DOHH2 (cell line): ENCODE results near the gene SEH1L.

Experiments
- H3F3A ChIP-seq: fragments of 200-600 bp; sonication (generic), shearing (Covaris generic); 2 replicates; pipeline ENCODE4 v1.6.0; 2016; ENCODE audit warnings: antibody characterized with exemption, mild to moderate bottlenecking; ENCODE audit not compliant: control insufficient read depth, insufficient read depth
- H3K27ac ChIP-seq: fragments of 200-600 bp; sonication (generic); 2 replicates; pipeline ENCODE4 v1.5.1; 2014; ENCODE audit warnings: low read depth, mild to moderate bottlenecking, low read length, moderate library complexity
- H3K27me3 ChIP-seq: fragments of 200-600 bp; sonication (generic); 2 replicates; pipeline ENCODE4 v1.6.1; 2014; ENCODE audit warnings: mild to moderate bottlenecking, low read length, mixed read lengths; ENCODE audit not compliant: control insufficient read depth
- H3K36me3 ChIP-seq: fragments of 200-600 bp; sonication (generic); 2 replicates; pipeline ENCODE4 v1.6.1; 2014; ENCODE audit warnings: mild to moderate bottlenecking, low read length, moderate library complexity, mixed read lengths; ENCODE audit not compliant: control insufficient read depth
- H3K4me1 ChIP-seq: fragments of 200-600 bp; sonication (generic); 2 replicates; pipeline ENCODE4 v1.6.1; 2014; ENCODE audit warnings: mild to moderate bottlenecking, low read length, mixed read lengths; ENCODE audit not compliant: control insufficient read depth
- H3K4me2 ChIP-seq: fragments of 200-600 bp; sonication (generic); 2 replicates; pipeline ENCODE4 v1.6.0; 2014; ENCODE audit warnings: mild to moderate bottlenecking, low read length, moderate library complexity
- H3K4me3 ChIP-seq: fragments of 200-600 bp; sonication (generic); 2 replicates; pipeline ENCODE4 v1.5.1; 2014; ENCODE audit warnings: mild to moderate bottlenecking, low read length, mixed read lengths
- H3K79me2 ChIP-seq: fragments of 200-600 bp; sonication (generic); 2 replicates; pipeline ENCODE4 v1.6.1; 2014; ENCODE audit warnings: mild to moderate bottlenecking, low read length, mixed read lengths; ENCODE audit not compliant: control insufficient read depth
- H3K9me2 ChIP-seq: fragments of 200-600 bp; sonication (generic); replicated peaks from 2 replicates; pipeline ENCODE4 v1.6.1; 2014; ENCODE audit warnings: mild to moderate bottlenecking, low read length, mixed read lengths; ENCODE audit not compliant: control insufficient read depth
- H3K9me3 ChIP-seq: fragments of 200-600 bp; sonication (generic); 2 replicates; pipeline ENCODE4 v1.6.1; 2014; ENCODE audit warnings: antibody characterized with exemption, low read length, mixed read lengths; ENCODE audit not compliant: control insufficient read depth, insufficient read depth
- H4K20me1 ChIP-seq: fragments of 200-600 bp; sonication (generic); 2 replicates; pipeline ENCODE4 v1.6.0; 2014; ENCODE audit warnings: low read depth, mild to moderate bottlenecking, antibody characterized with exemption, low read length, moderate library complexity; ENCODE audit not compliant: control insufficient read depth, insufficient read depth
- EZH2phosphoT487 ChIP-seq: fragments of 200-600 bp; sonication (generic); IDR thresholded peaks from 2 replicates; pipeline ENCODE4 v1.6.1; 2017; ENCODE audit warnings: borderline replicate concordance, mild to moderate bottlenecking, antibody characterized with exemption, low read length, moderate library complexity, mixed read lengths
- TF ChIP-seq, protein P1 (sequence below): fragments of 200-600 bp; sonication (generic); IDR thresholded peaks from one replicate; pipeline ENCODE4 v1.5.1; 2014; ENCODE audit warnings: antibody characterized with exemption, mild to moderate bottlenecking, low read depth, low read length; ENCODE audit not compliant: poor library complexity, severe bottlenecking

Gene SEH1L

DNA sequence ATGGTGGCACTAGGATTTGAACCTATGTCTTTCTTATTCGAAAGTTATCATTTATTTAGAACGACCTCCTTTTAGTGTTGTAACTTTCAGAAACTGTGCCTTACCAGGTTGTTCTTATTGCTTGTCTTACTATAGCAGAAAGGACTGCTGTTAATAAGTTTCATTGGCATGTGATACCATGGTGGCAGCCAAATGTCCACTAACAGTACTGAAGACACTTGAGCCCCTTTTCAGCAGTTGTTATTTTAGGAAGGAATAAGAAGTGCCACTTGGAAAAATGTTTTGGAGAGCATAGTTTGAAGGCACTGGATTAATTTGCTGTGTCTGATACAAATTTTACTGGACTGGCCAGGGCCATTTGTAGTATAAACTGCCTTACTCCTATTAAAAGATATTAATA, 81.1 kb downstream of the SEH1L start:
- H3K79me2 ChIP-seq = peaks cover 10% of the 10 kb centered on the region
- H3K4me2 ChIP-seq = no peak overlapping the region
- H3K9me3 ChIP-seq = no peaks in the 10 kb centered on the region
- no peaks in the 10 kb centered on the region for H4K20me1 ChIP-seq
- no peaks in the 10 kb centered on the region for H3K27me3 ChIP-seq
- no peaks in the 10 kb centered on the region for H3K9me2 ChIP-seq
- no peaks in the 10 kb centered on the region for H3K4me1 ChIP-seq
- no peak overlapping the region for H3K27ac ChIP-seq
- TF ChIP-seq, protein P1, sequence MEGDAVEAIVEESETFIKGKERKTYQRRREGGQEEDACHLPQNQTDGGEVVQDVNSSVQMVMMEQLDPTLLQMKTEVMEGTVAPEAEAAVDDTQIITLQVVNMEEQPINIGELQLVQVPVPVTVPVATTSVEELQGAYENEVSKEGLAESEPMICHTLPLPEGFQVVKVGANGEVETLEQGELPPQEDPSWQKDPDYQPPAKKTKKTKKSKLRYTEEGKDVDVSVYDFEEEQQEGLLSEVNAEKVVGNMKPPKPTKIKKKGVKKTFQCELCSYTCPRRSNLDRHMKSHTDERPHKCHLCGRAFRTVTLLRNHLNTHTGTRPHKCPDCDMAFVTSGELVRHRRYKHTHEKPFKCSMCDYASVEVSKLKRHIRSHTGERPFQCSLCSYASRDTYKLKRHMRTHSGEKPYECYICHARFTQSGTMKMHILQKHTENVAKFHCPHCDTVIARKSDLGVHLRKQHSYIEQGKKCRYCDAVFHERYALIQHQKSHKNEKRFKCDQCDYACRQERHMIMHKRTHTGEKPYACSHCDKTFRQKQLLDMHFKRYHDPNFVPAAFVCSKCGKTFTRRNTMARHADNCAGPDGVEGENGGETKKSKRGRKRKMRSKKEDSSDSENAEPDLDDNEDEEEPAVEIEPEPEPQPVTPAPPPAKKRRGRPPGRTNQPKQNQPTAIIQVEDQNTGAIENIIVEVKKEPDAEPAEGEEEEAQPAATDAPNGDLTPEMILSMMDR = no peak
- TF ChIP-seq EZH2phosphoT487 = no peak
- H3K4me3 ChIP-seq = no peak overlapping the region
- no peaks in the 10 kb centered on the region for H3F3A ChIP-seq
- H3K36me3 ChIP-seq = peaks cover 81% of the 10 kb centered on the region

DNA sequence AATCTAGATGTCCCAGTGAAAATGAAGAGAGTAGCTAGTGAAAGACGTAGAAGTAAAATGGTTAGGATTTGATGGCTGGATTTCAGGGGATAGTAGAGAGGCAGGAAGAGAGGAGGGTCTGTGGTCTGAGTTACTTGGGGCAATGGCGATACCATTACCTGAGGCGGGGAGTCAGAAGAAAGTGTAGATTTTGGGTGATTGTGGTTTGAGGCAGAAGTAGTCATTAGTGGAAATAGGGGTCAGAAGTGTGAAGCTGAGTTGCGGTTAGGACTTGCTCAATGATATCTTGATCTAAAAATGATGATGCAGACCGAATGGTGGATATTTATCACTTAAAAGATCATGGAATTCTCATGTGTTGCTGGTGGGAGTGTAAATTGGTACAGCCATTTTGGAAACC, 84.4 kb downstream of the SEH1L start:
- TF ChIP-seq, protein P1 = no peak
- H4K20me1 ChIP-seq = no peaks in the 10 kb centered on the region
- no peaks in the 10 kb centered on the region for H3K9me3 ChIP-seq
- H3K79me2 ChIP-seq = 0 out of 2 replicates have a peak, but pooled peaks cover 1% of the 10 kb centered on the region
- no peaks in the 10 kb centered on the region for H3K27me3 ChIP-seq
- no peaks in the 10 kb centered on the region for H3K4me1 ChIP-seq
- H3K9me2 ChIP-seq = no peaks in the 10 kb centered on the region
- no peak overlapping the region for H3K4me3 ChIP-seq
- H3F3A ChIP-seq = no peaks in the 10 kb centered on the region
- H3K4me2 ChIP-seq = no peak overlapping the region
- H3K27ac ChIP-seq = no peak overlapping the region
- peaks cover 78% of the 10 kb centered on the region for H3K36me3 ChIP-seq

DNA sequence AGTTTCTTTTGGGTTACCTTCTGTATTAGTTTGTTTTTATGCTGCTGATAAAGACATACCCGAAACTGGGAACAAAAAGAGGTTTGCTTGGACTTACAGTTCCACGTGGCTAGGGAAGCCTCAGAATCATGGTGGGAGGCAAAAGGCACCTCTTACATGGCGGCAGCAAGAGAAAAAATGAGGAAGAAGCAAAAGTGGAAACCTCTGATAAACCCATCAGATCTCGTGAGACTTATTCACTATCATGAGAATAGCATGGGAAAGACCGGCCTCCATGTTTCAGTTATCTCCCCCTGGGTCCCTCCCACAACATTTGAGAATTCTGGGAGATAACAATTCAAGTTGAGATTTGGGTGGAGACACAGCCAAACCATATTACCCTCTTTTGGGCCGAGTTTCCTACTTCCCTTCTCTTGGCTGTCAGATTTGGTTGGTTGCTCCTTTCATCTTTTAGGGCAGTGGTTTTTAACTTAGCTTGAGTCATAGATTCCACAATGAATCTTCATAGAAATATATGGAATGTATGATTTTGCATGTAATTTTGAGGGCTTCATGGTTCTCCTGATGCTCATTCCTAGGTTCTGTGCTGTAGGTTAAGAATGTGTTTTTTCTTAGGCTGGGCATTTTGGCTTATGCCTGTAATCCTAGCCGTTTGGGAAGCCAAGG, 87.6 kb downstream of the SEH1L start:
- Histone ChIP-seq H3K4me1 (no peaks in the 10 kb centered on the region), H4K20me1 (no peaks in the 10 kb centered on the region), H3K9me2 (no peaks in the 10 kb centered on the region), H3K27me3 (no peaks in the 10 kb centered on the region), H3K27ac (no peak overlapping the region), H3F3A (no peaks in the 10 kb centered on the region), H3K4me3 (no peak overlapping the region), H3K4me2 (no peak overlapping the region), H3K79me2 (no peaks in the 10 kb centered on the region), H3K9me3 (no peaks in the 10 kb centered on the region), H3K36me3 (peaks cover 70% of the 10 kb centered on the region)
- TF ChIP-seq EZH2phosphoT487 = no peak
- TF ChIP-seq, protein P1 = no peak
